Activated CD4-positive, alpha-beta T cell treated with anti-CD3 and anti-CD28 coated beads, Interleukin-2, Interleukin-6, amounts not matched to agents 100 ng/mL and 50 ng/mL, durations not matched to agents 16 hours and 8 hours (primary cell): ENCODE results near the gene SEMA4C.

Experiments used
- DNase-seq: peaks from one replicate; pipeline ENCODE4 v3.0.0-alpha.2; 2020

SEMA4C gene

GRCh38 chr2:96878796-96879544 lies 9.1 kb upstream of the SEMA4C start:
- no peak for DNase-seq

- DNase-seq: no peak
Observed at GRCh38 chr2:96878171-96878570, 8.3 kb upstream of the SEMA4C start.

GRCh38 chr2:96877631-96878092 lies 7.8 kb upstream of the SEMA4C start:
- no peak for DNase-seq

DNA sequence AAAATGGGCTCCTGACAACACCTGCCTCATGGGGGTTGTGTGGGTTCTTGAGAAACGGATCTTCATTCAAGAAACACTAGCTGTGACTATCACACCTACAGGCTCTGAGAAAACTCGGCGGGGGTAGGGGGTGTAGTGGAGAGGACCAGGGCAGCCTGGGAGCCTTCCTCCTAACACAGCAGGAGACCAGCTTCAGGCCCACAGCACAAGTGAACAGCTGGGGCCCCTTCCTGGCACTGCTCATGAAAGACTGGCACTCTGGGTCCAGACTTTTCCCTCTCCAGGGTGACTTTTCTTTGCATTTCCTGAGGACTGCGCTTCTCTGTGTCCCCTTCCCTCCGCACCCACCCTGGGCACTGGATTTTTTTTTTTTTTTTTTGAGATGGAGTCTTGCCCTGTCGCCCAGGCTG lies 7.2 kb upstream of the SEMA4C start:
- DNase-seq: no peak

GRCh38 chr2:96876269-96877041 lies 6.6 kb upstream of the SEMA4C start:
- no peak for DNase-seq

DNA sequence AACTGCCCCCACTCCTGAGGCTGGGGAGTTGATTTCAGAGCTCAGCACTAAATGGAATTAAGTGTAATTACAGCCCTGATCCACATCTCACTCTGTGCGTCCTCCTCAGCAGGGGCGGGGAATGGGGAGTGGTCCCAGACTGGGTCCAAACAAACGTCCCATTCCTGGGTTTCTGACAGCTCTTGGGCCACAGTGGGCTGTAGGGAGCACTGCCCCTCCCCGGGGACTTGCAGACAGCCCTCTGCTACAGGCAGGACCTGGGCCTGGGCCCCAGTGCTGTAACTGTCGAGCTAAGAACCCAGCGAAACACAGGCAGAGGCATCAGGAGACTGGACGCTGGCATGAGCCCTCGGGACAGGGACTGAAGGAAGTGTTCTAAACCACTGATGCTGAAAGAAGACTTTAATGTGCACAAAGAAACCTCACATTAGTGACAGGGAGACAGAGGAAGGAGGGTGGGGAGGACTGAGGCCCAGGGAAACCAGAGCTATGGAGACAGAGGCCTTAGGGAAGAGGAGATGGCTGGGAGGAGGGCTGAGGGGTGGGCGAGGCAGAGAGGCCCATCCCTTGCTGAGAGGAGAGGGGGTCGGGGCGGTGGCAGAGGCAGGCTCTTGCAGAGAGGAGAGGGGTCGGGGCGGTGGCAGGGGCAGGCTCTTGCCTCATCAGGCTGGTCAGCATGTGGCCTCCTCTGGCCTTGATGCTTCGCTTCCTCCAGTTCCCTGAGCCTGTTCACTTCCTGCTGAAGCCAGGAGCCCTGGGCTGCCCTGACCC lies 5.8 kb upstream of the SEMA4C start:
- no peak for DNase-seq

DNA sequence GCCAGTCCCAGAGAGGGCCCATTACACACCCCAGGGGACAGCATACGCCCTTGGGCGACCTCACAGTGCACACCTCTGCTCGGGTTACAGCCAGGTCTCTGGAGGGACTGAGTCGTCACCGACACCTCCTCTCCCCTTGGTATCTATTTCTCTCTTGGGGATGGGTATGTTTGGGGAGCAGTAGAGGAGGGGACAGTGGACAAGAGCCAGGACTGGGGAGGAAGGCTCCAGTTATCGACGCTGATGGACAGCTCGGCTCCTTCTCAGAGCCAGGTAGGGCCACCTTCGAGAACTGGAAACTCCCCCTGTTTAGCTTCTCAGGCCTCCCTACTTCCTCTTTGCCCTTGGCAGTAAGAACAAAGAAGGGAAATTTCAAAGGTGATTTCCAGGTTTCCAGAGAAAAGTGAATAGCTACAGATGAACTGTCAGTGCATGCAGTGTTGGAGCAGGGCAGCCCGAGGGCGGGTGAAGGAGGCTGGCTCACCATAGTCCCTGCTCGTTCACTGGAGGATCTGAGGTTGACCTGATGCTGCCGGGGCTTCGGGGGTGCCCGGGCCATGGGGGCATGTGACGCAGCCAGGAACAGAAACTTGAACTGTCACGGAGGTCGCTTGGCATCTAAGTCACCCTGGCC lies 4.4 kb upstream of the SEMA4C start:
- no peak for DNase-seq

- no peak for DNase-seq
Observed at GRCh38 chr2:96873651-96874096, 3.8 kb upstream of the SEMA4C start.

GRCh38 chr2:96872591-96873349 lies 2.9 kb upstream of the SEMA4C start:
- no peak for DNase-seq

GRCh38 chr2:96870626-96871255 lies 861 bp upstream of the SEMA4C start:
- peak; percentile 33 for DNase-seq

DNA sequence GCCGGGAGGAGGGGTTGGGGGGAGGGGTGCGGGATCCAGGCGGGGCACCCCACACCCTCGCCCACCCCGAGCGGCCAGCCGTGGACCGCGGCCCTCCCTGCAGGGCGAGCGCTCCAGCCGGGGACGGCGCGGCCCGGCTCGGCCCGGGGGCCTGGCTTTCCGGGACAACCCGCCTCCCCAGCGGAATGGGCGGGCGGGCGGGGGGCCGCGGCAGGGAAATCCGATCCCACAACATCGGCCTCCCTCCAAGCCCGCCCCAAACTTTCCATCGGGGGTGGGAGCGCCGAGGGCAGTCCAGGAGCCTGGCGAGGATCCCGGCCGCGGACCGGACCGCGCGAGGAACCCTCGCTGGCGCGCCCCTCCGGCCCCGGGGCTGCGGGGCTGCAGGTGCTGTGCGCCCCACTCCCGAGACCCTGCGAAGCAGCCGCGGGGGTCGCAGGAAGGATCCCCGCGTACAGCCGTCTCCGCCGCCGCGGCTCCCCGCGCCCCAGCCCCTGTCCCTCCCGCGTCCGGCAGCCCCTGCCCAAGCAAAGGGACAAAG lies 529 bp downstream of the SEMA4C start:
- no peak for DNase-seq

DNA sequence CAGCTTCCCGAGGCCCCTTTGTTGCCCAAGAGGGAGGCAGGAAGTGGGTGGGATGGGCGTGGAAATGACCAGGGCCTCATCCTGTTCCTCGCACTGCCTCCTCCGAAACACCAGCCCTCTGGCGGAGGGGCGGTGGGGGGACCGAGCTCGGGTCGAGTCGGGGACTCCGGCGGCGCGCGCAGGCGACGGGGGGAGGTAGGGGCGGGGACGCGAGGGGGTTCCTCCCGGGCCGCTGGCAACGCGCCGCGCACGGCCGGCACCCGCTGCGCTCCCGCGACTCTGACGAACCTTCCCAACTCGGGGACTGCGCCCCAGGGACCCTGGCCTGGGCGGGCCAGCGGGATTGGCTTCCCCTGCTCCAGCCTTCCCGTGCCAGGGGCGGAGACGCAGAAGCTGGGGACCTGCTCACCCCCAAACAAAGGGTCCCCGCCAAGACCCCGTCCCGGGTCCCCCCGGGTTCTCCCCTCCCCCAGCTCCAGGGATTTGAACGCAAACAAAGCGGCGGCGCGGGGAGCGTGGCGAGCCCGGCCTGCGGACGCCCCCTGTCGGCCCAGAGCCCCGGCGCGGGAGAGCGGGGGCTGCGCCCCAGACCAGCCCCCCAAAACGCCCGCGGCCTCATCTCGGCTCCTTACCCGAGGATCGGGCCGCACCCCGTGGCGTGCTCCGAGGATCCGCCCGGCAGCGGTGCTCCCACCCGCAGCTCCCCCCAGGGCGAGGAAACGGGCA lies 1.2 kb downstream of the SEMA4C start:
- peak; percentile 75 for DNase-seq

GRCh38 chr2:96867756-96868554 lies 1.9 kb downstream of the SEMA4C start:
- no peak for DNase-seq

DNA sequence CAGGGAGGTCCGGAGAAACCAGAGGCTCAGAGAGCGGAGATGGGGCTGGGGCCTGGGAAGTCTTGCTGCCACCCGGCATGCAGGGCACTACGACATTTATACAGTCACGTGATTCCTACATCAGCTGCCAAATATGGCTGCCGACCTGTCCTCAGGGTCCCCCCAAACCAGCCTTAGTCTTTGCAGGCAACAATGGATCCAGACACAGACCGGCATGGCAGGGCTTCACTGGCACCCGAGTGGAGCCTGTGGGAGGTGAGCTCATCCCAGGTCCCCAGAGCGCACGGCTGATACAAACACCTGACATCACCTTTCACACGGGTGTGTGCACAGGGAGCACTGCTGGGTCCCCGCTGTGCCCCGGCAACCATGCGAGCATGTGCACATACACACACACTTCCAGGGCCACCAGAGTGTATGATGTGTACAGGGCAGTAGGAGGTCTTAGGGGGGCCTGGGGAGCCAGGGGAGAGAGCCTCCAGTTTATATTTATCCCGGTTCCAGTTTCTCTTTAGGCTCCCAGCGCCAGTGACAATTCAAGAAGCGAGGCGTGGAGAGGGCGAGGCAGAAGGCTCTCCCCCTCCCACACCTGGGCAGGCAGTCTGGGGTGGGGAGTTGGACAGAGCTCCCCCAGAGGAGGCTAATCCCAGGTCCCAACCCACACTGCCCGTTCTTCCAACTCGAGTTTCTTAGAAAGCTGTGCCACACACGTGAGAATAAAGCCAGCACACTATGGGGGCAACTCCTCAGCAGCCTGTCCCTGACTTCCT lies 2.7 kb downstream of the SEMA4C start:
- DNase-seq: peak; percentile 23

- DNase-seq: no peak
Observed at GRCh38 chr2:96866586-96866985, 3.3 kb downstream of the SEMA4C start.

- no peak for DNase-seq
Observed at GRCh38 chr2:96866149-96866548, 3.7 kb downstream of the SEMA4C start.

DNA sequence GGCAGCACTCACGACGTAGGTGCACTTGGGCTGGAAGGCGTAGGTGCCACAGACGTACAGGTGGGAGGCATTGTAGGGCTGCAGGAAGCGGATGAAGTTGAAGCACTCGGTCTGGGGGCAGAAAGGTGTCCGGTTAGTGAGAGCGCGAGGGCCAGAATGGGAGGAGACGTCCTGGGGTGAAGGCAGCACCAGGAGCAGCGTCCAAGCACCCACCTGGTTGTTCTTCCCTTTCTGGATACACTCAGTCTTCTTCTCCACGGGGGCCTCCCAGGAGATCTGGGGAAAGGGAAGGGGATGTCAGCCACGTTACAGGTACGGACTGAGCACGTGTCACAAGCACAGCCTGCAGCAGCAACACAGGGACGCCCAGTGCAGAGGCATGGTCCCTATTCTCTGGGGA lies 4.2 kb downstream of the SEMA4C start:
- no peak for DNase-seq

- no peak for DNase-seq
Observed at GRCh38 chr2:96864343-96865091, 5.4 kb downstream of the SEMA4C start.
